ENCODE data around the gene POLR2M.

Gene POLR2M

DNA sequence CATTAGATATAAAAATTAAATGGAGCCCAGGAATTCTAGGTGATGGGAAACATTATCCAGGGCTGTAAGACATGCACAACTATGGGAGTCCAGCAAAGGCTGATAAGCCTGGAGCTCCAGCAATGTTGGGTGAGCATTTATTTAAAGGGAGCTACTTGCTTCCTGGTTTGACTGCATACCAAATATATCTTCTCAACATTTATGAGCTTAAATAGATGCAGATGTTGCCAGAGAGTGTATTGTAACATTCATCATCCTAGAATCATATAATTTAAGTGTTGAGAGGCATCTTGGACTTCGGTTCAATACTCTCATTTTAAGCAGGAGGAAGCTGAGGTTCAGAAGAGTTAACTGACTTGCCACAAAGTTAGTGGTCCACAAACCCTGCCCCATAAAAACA, 12.2 kb upstream of the POLR2M start:
- DNase-seq, result no peak

DNA sequence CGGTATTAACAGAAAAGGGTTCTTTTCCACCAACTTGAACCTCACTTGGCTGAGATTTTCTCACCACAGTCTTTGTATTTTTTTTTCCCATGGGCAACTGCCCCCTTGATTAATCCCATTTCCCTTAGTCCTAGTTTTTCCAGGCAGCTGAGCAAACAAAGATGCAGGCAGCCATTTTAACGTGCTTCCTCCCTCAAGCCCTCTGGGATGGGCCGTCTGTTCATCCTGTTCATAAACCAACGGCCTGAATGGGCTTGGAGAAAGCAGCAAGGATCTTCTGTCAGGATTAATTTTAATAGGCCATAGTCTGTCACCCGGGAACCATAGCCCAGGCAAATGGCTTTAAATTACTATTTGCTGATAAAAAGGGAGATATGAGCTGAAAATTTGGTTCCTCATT, 10.4 kb upstream of the POLR2M start:
- no peak for DNase-seq

DNA sequence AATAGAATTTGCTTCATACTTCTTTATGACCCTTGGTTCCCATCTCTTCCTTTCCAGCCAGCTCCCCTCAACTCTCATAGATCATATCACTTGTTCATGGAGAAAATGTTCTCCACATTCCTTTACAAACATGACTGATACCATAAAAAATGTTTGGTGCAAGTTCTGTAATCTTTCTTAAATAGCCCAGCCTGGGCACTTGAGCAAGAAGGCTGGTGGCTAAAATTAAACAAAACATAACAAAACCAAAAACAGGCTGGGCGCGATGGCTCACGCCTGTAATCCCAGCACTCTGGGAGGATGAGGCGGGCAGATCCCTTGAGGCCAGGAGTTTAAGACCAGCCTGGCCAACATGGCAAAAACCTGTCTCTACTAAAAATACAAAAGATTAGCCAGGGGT, 8.9 kb upstream of the POLR2M start:
- DNase-seq, result no peak

DNA sequence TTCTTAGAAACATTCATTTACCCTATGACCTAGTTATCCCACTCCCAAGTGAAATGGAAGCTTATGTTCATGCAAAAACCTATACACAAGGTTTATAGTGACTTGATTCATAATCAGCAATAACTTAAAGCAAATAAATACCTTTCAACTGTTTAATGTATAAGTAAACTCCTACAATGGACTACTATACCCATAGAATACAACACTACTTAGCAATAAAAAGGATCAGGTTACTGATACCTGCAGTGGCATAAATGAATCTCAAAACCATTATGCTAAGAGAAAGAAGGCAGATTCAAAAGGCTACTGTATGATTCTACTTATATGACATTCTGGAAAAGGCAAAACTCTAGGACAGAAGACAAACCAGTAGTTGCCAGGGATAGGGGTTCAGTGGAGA, 8.3 kb upstream of the POLR2M start:
- no peak for DNase-seq

DNA sequence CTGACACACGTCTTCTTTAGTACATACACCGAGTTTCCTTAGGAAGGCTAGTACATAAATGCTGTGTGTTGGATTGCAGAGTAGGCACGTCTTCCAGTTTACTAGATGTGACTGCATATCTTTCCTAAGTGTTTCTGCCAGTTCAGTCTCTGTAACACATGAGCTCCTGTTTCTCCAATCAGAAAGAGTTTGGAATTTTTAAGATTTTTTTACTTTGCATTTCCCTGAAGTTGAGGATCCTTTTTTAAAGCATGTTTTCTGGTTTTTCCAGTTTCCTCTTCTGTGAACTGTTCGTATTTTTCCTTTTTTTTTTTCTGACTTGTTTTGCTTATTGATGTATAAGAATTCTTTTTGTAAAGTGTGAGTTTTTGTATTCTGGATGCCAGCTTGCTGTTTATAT, 7.5 kb upstream of the POLR2M start:
- DNase-seq, result no peak

DNA sequence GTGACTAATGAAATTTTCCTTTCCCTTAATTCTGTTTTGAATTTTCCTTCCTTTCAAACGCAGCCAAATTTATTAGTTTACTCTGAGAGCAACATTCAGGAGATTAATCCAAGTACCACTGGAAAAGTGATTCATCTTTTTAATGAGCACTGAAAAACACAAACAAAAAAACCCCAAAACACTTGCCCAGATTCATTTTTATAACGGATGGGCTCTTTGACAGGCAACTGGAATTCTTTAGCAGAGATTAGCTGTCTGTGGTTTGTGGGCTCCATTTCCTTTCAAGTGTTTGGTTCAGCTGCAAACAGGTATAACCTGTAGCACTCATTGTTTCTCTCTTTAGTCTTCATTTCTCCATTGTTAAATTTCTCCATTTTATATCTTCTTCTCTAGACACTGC, 3.1 kb upstream of the POLR2M start:
- no peak for DNase-seq

DNA sequence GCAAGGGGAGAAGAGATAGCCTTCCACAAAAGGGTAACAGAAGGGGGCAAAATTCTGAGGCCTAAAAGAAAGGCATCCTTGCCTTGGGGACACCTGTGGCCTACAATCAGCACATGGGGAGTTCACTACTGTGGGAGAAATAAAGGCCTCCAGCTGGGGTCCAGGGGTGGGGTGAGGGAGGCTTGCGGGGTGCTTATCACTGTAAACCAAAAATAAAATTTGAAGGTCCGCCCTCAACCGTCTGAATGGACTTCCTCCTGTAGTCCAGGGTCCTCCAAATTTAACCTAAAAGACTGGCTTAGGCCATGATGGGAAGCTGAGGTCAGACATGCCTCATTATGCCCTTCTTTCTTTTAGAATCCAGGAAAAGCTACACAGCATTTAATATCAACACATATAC, 2.1 kb upstream of the POLR2M start:
- DNase-seq, result no peak

DNA sequence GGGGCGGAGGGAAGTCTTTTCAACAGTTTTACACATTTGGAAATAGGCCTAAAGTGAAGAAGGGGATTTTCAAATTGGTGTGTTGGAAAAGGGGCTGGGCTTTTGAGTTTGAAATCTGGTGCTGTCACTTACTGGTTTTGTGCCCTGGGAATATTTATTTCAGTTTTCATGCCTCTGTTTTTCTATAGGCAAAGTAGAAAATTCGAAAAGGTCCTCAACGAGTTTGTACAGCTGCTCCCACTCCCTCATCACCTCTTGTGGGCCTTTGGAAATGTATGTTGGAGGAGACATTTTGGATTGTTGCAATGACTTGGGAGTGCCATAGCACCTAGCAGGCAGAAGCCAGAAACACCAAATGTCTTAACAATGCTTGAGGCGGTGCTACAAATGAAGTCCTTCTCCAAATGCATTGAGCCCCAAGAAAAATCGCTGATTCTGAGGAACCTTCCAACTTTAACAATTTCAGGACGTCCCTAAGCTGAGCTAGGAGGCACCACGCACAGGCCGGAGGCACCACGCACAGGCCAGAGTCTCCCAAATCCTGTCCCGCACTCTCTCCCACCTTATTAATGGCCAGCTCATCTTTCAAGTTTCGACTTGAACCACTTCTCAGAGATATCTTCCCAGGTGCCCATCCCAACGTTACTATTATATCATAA, 639 bp upstream of the POLR2M start:
- no peak for DNase-seq

DNA sequence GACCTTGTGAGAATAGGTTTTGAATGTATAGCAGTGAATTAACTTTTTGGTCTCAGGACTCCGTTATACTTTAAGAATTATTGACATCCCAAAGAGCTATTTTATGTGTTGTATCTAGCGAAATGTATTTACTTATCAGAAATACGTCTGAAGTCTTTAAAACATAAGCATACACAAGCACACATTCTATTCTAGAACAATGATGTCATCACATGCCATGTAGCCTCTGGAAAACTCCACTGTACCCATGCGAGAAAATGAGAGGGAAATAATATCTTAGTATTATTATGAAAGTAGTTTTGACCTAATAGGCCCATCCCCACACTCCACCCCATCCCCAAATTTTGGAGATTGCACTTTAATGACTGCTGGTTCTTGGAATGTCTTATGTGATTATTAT, 1.5 kb downstream of the POLR2M start:
- no peak for DNase-seq

DNA sequence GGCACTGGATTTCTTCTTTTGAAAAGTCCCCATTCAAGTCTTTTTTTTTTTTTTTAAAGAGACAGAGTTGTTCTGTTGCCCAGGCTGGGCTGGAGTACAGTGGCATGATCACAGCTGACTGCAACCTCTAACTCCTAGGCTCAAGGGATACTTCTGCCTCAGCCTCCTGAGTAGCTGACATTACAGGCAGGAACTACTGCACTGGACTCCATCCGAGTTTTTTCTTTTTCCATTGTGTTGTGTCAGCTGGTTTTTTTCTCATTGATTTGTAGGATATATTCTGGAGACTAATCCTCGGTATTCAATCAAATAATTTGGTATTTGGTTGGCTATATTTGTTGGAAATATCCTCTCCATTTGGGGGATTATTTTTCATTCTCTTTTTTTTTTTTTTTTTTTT, 11.8 kb downstream of the POLR2M start:
- no peak for DNase-seq

DNA sequence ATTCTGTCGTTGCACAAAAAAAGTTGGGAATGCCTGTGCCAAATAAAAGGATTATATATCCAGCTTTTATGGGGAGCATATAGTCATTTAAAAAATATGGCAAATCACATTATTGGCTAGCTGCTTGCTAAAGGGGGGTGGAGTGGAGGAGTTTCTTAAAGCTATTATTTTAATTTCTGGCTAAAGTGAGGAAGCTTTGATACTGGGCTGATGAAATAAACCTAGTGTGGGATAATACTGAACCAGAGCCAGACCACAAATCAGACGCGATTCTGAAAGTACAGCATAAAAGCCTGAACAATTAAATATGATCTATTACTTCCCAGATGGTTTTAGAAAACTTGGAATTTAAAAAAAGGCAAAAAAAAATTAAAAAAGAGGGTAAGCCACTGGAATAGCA, 14.4 kb downstream of the POLR2M start:
- DNase-seq, result no peak

DNA sequence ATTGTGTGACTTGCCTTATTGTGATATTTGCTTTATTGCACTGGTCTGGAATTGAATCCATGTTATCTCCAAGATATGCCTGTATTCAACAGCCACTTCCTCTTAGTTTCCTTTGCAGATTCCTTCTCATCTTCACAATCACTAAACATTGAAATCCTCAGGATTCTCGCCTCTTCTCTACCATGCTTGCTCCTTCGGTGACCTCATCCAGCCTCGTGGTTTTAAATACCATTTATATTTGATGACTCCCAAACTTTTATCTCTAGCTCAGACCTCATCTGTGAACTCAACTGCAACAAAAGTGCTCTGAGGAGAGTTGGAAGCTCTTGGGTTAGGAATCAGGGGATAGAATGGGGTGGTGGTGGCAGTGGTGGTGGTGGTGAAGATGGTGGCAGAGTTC, 19.9 kb downstream of the POLR2M start:
- DNase-seq, result no peak

DNA sequence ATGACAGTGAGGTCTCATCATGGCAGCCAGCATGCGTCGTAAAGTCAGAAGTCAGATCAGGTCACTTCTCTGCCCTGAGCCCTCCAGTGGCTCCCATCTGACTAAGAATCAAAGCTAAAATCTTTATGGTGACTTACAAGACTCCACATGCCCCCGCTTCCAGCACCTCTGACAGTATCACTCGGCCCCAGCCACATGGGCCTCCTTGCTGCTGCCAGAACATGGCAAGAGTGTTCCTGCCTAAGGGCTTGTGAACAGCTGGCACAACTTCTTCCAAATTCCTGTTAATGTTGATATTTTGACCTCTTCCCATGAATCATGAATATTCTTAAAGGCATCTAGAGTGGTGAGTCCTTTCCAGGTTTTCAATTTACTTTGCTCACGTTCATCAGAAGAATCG, 20.5 kb downstream of the POLR2M start:
- no peak for DNase-seq

DNA sequence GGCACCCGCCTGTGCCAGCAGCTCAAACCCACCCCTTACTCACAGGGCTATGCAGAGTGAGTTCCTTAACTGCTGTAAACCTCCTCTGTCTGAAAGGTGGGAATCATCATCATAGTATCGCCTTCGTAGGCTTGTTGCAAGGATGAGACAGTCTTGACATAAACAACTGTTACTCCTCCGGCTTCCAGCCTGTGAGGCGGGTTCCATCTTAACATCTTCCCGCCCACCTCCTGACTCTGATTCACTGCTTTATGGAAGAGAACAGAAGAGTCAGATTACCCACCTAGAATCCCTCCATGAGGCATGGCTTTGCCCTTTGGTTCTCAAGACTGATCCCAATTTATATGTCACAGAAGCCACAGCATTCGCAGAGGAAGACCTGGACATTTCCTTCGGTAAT, 21.9 kb downstream of the POLR2M start:
- no peak for DNase-seq

DNA sequence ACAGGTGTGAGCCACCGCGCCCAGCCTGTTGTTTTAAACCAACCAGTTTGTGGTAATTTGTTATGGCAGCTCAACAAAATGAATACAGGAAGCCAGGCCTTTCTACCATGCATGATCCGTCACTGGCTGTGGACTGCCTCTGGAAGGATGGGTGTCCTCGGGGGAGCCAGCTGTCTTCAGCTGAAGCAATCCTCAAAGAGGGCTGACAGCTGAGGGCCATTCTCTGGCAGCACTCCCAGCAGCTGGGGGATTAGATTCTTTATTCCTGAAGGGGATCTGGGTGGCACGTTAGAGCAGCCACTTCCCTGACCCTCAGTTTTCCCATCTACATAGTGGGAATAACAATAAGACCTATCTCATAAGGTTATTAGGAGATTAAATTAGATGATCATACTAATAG, 24.4 kb downstream of the POLR2M start:
- no peak for DNase-seq

DNA sequence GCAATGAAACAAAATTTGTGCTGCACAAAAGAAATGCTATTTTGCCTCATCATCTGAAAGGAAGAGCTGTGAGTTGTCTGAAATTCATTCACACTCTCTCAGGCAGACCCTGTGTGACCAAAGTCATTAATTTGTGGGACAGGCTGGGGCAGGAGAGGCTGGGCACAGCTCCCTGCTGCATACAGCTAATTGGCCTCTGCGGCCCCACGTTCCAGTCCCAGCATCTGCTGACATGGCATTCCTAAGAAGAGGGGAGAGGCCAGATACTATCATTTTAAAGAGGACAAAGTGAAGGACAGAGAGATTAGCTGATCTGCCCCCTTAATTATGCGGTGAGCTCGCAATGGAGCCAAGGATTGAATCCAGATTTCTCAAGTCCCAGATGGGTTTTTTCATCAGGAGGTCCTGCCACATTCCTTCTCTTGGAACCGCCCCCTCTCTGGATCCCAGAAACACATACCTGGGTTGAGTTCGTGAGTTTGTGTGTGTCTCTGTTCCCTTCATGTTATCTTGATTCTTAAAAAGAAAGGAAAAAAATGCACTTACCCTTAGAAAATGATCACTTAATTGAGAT, 25.1 kb downstream of the POLR2M start:
- no peak for DNase-seq

DNA sequence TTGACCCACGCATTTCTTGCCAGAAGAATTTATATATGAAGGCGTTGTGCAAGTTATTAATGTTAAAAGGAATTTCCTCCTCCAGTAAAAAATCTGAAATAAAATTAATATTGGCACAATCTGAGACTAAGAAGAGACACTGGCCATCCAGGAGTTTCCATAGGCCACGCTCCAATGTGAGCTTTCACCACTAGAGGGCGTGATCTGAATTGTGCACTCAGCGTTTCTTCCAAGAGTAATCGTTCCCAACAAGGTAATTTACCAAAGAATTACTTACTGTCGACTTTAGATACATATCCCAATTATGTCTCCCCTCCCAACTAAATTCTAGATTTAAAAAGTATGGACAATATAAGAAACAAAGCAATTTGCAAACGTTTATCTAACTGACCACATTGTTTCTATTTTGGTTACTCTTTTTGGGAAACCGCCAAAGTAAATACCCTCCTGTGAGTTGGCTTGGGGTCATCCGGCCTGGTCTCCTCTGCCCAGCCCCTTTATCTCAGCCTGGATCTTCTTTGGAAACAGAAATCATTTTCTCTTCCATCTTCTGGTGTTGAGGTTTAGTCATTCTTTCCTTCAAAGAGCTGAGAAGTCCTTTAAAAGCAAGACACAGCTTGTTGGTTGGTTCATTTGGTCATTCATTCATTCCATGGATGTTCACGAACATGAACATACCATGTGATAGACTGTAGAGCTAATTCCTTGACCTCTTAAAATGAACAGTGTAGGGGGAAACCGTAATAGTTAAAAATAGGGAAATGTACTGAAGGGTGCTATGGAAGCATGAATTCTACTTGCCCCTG, 26.2 kb downstream of the POLR2M start:
- DNase-seq, result peak; percentile 15

DNA sequence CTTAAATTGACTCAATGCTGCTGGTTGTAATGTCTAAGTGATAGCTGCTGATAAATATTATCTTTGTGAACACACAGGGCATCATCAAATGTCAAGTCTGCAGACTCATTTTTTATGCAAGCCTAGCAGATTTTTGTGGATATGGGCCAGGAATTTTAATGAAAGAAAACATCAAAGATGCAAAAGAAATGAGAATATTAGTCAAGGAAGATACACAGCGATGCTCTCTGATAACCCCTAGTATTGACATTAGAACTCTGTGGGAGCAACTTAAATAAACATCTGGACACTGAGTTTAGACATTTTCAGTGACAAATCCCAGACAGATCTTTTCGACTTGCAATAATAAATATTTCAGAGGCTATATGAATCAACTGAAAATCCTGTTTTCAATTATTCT, 28.3 kb downstream of the POLR2M start:
- no peak for DNase-seq

DNA sequence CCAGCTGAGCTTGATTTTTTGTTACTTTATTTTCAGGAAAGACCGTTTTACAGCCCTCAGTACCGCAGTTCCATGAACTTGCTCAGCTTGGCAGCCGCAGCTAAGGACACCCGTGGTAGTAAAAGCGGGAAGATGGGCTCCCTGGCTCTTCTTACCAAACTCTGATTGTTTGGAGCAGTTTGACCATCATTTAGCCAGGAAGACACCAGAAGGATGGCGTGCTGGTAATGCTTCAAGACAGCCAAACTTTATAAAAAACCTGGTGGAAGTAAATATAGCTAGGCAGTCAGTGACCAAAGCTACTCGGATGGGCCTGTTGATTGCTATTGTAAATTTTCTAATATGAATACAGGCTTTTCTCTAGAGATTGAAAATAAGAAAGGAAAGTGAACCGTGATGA, 28.9 kb downstream of the POLR2M start:
- DNase-seq, result no peak

DNA sequence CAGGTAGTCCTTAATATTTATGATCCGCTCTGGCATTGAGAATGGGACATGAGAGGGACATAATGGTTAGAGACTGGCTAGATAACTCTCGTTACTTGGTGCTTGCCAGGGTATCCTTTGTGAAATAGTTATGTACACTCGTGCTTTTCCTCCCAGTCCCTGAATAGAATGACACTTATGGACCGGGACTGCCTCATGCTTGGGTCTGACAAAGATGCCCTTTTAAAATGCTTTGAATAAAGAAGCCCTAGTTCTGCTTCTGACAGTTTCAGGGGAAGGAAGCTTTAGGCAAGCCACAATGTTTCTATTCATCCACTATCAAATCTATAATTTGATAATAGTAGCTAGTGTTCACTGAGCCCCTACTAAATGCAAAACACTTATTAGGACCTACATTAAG, 29.4 kb downstream of the POLR2M start:
- DNase-seq, result no peak

DNA sequence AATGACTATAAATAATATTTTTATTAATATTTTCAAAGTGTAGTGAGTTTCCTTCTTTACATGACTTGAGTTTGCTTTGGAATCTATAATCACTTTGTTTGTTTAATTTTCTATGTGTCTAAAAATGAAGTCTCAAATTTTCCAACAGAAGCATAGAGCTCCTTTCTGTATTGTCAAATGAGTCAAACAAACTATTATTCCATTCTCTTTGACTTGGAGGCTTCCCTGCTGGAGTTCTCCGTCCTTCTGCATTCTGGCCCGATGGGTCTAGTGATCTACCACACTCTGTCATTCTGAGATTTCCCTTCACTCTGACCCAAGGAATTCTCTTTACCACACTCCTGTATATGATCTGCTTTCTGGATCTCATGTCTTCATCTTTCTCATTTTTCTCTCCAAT, 30.1 kb downstream of the POLR2M start:
- no peak for DNase-seq

DNA sequence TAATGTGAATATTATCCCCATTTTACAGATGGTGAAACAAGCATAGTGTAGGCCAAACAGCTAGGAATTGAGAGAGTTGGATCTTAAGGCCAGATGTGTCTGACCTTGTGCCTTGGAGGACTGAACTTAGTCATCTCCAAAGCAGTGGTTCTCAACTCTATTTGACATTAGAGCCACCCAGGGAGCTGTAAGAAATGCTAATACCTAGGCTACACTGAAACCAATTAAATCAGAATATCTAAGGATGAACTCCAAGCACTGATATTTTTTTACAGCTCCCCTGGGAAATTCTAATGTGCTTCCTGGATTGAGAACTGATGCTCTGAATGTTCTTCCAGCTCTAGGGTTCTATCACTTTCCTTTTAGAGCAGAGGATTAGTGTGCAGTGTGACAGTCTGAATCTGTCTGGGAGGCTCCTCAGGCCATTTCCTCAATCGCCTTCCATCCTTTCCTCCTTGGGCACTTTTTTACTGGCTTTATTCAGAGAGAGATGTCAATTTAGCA, 32.3 kb downstream of the POLR2M start:
- no peak for DNase-seq

DNA sequence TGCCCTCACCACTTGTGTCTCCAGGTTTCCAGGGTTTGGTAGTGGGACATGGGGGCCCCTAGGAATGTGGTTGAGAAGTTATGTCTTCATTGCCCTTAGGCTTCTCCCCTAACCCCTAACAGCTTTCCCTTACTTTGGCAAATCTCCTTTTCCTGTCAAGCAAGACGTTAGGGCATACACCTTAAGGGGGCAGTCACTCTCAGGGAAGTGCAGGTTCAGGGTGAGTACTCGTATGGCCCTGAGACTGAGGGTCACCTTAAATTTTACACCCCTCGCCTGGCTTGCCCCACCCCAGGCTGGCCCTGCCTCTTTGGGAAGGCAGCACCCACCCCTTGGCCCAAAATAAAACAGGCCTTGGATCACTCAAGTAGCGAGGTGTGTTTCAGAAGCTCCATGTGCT, 33.5 kb downstream of the POLR2M start:
- no peak for DNase-seq

DNA sequence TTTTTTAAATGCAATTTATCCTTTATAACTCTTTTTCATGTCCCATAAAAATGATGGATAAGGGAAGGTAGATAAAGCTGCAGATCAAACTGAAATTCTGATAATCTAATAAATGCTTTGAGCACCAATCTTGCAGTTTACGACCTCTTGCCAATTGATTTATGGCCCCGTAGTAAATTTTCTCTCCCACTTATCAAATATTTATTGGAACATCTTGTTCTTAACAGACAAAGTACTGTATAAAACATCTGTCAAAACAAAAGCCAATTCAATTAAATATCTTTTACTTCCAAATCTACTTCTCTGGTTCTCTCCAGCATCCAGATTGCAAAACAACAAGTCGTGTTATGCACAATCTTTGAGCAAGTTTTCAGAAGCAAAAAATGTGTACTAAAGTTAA, 34.6 kb downstream of the POLR2M start:
- no peak for DNase-seq
